GM04503 (cell line): ENCODE measurements around the gene OR11H7.
"Not testable (repeated sequence)": the region's sequence is repeated elsewhere in the genome, so short reads cannot be mapped to it uniquely, and the experiment has no call there.

Source experiments
- DNase-seq: peaks from one replicate; pipeline ENCODE4 v3.0.0-alpha.2; 2012; ENCODE audit warnings: low read depth

OR11H7 gene

DNA sequence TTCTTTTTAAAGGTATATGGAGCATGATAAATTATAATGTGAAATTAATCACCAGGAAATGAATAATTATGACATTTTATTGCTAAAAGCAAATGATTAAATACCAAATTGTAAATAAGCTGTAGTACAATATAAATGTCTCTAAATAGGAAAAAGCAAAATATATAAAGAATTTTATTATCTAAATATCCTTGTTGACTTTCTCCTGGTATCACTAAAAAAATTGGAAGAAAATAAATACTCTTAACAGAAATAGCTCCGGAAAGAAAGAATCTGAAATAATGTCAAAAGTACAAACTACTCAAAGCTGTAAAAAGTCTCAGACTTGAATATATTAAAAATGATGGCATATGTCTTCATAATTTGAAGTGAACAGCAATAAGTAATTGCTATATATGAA, at the start of gene OR11H7:
OR11H7 (plus strand) TSS at position 301 of the 400 bp plus-strand sequence.
- no peak for DNase-seq

DNA sequence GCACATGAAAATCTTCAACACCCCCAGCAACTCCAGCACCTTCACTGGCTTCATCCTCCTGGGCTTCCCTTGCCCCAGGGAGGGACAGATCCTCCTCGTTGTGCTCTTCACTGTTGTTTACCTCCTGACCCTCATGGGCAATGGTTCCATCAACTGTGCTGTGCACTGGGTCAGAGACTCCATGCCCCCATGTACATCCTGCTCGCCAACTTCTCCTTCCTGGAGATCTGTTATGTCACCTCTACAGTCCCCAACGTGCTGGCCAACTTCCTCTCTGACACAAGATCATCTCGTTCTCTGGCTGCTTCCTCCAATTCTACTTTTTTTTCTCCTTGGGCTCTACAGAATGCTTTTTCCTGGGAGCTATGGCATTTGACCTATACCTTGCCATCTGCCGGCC, 49.6 kb upstream of the OR11H7 start:
- DNase-seq, result no peak

DNA sequence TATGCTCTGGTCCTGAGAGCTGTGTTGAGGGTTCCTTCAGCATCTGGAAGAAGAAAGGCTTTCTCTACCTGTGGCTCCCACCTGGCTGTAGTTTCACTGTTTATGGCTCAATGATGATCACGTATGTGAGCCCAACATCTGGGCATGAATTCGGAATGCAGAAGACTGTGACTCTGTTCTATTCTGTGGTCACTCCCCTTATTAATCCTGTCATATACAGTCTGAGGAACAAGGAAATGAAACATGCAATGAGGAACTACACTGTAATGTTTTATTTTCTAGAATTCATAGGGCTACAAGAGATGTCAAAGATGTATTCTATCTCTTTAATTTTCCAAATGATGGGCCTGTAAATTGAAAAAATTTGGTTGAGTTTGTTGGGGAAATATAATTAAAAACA, 48.9 kb upstream of the OR11H7 start:
- no peak for DNase-seq

DNA sequence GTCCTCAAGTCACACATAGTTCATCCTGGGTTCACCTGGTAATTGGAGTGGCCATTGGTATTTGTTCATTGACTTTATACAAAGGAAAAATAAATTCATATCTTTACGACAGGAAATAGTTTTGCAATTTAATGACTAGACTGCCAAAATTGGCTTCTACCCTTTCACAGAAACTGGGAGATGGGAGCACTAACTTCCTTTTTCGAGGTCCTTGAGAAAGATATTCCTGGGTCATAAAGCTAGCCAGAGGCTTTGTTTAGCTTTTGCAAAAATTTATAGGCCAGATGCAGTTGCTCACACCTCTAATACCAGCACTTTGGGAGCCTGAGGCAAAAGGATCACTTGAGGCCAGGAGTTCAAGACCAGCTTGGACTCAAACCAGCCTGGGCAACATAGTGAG, 48.3 kb upstream of the OR11H7 start:
- no peak for DNase-seq

DNA sequence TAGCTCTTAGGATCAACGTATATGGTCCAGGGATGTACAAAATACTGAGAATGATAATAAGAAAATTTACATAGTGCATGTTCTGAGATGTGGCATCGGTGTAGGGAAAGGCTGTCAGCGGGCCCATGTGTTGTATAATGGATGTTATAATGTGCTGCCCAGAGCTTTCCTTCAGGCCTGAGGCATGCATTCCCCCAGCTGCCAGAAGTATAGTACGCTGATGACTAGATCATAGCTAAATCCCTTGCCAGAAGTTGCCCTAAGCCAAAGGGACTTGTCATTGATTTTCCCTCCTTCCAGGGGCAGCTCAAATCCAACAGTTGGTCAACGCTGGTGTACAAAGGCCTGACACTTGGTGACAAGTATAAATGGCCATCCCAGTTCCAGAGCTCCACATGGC, 44.6 kb upstream of the OR11H7 start:
- DNase-seq, result no peak

DNA sequence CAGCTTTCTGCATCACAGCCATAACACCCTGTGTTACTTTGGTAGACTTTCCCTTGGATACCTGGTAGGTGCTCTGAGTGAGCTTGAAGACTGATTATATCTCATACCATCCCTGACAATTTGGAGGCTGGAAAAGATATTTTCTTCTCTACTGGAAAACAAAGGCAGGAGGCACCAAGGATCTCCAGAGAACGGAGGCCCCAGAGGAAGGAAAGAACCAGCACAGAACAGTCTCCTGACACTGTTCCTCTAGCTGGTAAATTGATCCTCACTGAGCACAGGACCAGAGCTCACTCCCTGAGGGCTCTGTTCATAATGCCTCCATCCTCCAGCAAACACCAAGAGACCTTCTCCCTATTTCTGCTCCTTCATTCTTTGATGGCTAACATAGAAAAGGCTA, 38.2 kb upstream of the OR11H7 start, which contains the start of gene OR11G2:
OR11G2 (plus strand) TSS at position 301 of the 400 bp plus-strand sequence. CDS start 6,542 bp downstream, outside the sequence.
- DNase-seq, result no peak

DNA sequence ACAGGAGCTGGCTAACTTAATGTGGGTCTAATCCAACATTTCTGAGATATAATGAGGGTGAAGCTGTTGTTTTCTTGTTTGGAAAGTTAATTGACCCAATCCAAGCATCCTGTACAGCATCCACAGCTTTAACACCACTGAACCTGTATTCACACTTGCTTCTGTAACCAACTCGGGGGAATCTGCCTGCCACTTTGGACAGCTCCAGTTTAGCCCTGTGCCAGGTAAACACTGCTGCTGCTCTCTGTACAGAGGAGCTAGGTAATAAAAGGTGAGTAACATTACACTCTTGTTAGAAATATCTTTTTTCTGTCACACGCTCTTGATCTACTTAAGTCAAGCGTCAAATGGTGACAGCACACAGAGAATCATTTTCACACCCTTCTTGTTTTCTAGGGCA, 37.4 kb upstream of the OR11H7 start:
- no peak for DNase-seq

DNA sequence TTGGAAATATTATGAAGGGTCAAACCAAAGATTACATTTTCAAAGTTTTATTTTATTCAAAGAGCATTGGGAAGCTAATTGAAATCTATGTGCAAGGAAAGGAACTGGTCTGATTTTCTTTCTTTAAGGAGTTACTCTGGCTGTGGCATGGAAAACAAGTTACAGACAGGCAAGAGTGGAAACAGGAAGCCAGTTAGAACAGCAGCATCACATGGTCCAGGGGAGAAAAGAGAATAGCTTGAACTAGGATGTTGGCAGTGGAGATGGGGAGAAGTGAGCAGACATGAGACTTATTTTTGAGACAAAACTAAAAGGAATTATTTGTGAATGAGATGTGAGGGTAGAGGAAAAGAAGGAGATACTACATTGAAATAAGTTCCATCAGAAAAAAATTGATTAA, 34.7 kb upstream of the OR11H7 start:
- DNase-seq, result no peak

DNA sequence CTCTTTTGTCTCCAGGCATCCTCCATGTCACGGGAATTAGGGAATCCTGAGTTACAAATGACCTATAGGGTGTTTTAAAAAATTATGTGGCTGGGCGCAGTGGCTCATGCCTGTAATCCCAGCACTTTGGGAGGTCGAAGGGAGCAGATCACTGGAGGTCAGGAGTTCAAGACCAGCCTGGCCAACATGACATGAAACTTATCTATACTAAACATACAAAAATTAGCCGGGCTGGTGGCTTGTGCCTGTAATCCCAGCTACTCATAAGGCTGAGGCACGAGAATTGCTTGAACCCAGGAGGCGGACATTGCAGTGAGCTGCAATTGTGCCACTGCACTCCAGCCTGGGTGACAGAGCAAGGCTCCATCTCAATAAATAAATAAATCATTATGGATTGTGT, 33.6 kb upstream of the OR11H7 start:
- not testable (repeated sequence) for DNase-seq

DNA sequence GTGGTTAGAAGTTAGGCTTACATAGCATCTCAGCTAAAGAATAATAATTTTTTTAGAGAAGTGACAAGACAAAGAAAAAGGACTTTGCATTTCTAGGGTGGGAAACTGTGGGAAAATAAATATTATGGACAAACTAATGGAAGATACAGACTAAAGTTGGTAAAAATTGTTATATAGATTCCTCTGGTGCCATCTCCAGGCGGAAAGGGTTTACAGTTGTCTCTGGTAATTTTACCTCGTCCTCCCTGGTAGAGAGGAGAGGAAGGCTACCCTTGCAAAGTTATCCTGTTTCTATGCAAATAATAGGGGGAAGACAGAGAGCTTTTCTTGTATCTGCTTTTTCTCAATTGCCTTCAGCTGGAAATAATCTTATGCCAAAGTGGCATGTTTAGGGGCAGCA, 32.9 kb upstream of the OR11H7 start:
- DNase-seq, result no peak

DNA sequence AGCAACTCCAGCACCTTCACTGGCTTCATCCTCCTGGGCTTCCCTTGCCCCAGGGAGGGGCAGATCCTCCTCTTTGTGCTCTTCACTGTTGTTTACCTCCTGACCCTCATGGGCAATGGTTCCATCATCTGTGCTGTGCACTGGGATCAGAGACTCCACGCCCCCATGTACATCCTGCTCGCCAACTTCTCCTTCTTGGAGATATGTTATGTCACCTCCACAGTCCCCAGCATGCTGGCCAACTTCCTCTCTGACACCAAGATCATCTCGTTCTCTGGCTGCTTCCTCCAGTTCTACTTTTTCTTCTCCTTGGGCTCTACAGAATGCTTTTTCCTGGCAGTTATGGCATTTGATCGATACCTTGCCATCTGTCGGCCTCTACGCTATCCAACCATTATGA, 31.3 kb upstream of the OR11H7 start:
- no peak for DNase-seq

DNA sequence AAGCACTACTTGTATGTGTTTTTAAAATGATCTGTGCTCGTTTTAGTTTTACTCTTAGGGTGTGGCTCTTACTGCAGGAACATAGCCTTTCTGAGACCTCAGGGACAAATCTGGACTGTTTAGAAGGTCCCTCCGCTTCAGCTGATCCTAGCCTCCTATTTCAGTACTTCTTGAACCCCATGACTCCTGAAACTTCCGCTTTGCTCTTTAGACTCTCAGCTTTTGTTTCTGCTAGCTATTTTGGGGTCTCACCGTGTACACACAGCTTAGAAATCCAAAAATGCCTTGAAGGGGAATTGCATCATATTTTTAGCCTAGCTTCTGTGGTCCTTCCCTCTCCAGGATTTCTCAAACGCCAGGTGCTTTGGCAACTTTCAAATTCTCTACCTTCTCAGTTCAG, 29.8 kb upstream of the OR11H7 start:
- no peak for DNase-seq

DNA sequence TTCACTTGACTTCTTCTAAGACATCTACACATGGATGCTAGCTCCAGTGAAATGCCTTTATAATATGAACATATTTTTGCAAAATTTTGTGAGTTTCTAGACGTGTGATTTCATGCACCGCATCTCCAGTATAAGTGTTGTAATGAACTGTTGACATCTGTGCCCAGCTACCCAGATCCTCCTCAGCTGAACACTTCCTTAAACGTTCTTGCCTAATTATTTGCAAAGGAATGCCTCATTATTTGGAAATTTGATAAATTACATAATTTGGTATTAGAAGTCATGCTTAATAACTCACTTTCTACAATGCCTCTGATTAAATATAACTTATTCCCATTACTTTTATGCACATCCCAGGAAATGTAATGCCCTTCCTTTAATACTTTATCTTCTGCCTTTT, 24.1 kb upstream of the OR11H7 start:
- DNase-seq, result no peak

DNA sequence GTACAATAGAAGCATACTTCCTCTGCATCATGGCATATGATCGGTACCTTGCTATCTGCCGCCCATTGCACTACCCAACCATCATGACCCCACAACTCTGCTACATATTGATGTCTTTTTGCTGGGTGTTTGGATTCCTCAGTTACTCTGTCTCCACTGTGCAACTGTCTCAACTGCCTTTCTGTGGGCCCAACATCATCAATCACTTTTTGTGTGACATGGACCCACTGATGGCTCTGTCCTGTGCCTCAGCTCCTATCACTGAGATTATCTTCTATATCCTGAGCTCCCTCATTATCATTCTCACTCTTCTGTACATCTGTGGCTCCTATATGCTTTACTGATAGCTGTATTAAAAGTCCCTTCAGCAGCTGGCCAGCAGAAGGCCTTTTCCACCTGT, 19.2 kb upstream of the OR11H7 start:
- no peak for DNase-seq

DNA sequence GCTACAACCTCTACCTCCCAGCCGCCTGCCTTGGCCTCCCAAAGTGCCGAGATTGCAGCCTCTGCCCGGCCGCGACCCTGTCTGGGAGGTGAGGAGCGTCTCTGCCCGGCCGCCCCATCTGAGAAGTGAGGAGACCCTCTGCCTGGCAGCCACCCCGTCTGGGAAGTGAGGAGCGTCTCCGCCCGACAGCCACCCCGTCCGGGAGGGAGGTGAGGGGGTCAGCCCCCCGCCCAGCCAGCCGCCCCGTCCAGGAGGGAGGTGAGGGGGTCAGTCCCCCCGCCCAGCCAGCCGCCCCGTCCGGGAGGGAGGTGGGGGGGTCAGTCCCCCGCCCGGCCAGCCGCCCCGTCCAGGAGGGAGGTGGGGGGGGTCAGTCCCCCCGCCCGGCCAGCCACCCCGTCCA, 16.4 kb upstream of the OR11H7 start:
- not testable (repeated sequence) for DNase-seq

DNA sequence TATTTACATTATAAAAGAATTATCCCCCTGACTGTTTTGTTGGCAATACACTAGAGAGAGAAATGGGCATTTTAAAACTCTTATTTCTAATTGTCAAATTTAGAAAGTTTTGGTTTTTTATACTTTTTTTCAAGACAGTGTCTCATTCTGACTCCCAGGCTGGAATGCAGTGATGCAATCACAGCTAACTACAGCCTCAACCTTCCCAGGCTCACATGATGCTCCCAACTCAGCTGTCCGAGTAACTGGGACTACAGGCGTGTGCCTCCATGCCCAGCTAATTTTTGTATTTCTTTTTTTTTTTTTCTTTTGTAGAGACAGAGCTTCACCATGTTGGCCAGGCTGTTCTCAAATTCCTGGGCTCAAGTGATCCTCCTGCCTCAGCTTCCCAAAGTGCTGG, 13.6 kb upstream of the OR11H7 start:
- DNase-seq, result peak; percentile 10

DNA sequence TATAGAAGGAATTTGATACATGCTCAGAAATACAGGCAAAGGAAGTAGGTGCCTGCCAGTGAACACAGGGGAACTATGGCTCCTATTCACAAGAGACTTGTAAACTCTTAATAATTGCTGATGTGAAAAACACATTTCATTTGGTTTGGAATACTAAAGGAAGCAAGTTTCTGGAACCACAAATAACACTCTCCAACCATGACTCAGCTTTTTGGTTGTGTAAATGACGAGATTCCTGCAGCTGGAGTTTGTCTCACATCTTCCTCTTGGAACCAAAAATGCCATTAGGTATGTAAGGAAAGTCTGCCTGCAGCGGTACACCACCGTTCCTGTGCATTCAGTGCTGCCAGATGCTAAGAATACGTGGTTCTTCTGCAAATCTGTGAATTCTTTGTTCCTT, 9.7 kb upstream of the OR11H7 start:
- peak; percentile 3 for DNase-seq

DNA sequence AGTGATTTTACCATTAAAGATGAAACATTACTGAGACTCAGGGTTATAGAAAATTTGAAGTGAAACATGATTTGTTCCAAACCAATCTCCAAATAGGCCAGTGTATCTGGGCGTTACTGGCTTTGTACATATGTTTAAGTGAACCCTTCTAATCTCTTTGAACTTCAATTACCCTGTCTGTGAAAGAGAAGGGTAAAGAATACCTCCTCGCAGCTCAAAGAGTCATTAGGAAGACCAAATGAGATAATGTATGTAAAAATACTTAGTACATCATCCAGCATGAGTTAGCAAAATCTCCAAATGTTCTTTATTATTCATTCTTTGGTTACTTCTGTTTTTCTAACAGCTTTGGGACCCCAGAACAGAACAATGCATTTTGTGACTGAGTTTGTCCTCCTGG, 5.4 kb upstream of the OR11H7 start, which contains the start of gene OR11H6:
OR11H6 (plus strand) TSS at position 301 of the 400 bp plus-strand sequence; CDS start at position 301, 0 bp downstream.
- no peak for DNase-seq

DNA sequence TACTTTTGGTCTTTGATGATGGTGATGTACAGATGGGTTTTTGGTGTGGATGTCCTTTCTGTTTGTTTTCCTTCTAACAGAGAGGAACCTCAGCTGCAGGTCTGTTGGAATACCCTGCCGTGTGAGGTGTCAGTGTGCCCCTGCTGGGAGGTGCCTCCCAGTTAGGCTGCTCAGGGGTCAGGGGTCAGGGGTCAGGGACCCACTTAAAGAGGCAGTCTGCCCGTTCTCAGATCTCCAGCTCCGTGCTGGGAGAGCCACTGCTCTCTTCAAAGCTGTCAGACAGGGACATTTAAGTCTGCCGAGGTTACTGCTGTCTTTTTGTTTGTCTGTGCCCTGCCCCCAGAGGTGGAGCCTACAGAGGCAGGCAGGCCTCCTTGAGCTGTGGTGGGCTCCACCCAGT, 6.6 kb downstream of the OR11H7 start:
- DNase-seq, result not testable (repeated sequence)

DNA sequence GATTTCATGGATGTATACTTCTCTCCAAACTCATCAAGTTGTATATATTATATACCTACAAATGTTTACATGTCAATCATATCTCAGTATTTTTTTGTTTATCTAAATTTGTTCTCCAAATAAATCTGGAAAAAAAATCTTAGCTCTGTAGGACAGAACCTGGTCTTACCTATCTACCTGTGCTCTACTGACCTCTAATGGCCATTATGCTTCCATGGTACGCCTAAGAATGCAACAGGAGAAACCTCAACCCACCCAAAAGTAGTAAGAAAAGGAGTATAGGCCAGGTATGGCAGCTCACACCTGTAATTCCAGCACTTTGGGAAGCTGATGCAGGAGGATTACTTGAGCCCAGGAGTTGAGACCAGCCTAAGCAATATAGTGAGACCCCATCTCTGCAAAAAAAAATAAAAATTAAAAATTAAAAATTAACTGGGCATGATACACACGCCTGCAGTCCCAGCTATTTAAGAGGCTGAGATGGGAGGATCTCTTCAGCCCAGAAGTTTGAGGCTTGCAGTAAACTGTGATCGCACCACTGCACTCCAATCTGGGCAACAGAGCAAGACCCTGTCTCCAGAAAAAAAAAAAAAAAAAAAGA, 19.0 kb downstream of the OR11H7 start:
- DNase-seq, result no peak

DNA sequence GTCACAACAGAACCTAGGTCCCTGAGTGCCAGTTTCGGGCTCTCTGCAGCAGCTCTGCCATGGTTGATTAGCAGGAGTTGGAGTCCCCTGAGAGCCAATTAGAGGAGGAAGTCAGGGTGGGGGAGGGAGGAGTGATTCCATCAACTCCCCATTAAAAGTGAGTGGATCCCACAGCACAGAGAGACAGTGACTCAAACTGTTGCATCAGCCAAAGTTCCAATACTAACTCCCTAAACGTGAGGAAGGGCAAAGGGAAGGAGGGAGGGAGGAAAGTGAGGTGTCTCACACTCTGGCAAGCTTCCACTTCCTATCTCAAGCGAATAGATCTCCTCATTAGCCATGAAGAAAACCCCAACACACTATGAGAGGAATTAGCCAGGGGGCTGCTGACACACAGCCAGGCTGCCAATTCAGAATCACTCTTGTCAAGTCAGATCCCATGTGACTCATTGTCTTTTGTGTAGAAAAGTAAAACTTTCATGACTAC, 33.9 kb downstream of the OR11H7 start:
- peak; percentile 69 for DNase-seq

DNA sequence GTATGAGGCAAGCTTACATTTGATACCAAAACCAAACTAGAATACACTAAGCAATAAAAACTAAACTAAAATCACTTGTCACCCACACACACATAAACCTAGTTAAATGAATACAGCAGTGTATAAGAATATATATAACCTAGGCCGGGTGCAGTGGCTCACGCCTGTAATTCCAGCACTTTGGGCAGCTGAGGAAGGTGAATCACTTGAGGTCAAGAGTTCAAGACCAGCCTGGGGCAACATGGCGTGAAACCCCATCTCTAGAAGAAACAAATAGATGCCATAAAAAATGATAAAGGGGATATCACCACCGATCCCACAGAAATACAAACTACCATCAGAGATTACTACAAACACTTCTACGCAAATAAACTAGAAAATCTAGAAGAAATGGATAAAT, 35.6 kb downstream of the OR11H7 start:
- not testable (repeated sequence) for DNase-seq

DNA sequence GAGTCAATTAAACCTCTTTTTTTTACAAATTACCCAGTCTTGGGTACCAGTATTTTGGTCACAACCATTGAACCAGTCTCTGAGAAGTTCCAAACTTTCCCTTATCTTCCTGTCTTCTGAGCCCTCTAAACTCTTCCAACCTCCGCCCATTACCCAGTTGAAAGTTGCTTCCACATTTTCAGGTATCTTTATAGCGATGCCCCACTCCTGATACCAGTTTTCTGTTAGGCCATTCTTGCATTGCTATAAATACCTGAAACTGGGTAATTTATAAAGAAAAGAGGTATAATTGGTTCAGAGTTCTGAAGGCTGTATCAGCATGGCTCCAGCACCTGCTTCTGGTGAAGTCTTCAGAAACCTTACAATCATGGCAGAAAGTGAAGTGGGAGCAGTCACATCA, 45.3 kb downstream of the OR11H7 start:
- DNase-seq, result no peak

DNA sequence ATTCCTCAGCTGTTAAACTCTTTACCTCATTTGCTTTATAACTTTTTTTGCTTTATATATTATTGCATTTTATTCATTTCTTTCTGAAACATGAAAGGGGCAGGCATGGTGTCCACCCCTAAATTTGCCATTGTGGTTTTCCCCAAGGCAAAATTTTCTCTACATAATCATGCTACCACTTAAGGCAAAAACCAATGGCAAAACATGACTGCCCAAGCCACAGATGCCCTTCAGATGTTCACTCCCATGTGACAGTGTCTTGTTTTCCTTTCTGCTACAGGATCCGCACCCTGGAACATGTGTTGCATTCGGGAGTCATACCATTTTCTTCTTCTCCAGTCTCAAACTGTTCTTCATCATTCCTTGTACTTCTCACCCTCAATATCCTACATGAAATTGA, 48.6 kb downstream of the OR11H7 start:
- no peak for DNase-seq
